GDM1 (cell line): Measurements from ENCODE around the gene ARPC1B.
A peak's percentile ranks its signal among the peaks of the same experiment; 100 is the strongest.
"Not testable (repeated sequence)": the region's sequence is repeated elsewhere in the genome, so short reads cannot be mapped to it uniquely, and the experiment has no call there.

ENCODE experiments used
- DNase-seq: peaks from one replicate; lab custom pipeline; 2025; lab: John Stamatoyannopoulos, UW

The ARPC1B gene

DNA sequence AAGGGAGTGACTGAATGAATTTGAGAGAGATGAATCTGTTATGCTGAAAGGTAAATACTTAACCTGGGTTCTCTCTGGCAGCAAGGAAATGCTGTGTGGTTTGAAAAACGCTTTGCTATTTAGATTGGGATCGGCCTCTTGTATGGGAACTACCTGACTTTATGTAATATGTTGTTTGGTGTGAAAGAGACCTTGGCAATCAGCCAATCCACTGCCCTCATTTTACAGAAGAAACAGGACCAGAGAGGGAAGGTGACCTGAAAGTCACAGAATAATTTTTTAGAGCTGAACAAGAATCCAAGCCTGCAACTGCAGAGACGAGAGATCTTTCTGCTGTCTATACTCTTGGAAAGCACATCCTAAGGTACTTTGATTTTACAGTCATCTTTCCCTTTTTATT, 35.3 kb downstream of the ARPC1B start:
- no peak for DNase-seq

DNA sequence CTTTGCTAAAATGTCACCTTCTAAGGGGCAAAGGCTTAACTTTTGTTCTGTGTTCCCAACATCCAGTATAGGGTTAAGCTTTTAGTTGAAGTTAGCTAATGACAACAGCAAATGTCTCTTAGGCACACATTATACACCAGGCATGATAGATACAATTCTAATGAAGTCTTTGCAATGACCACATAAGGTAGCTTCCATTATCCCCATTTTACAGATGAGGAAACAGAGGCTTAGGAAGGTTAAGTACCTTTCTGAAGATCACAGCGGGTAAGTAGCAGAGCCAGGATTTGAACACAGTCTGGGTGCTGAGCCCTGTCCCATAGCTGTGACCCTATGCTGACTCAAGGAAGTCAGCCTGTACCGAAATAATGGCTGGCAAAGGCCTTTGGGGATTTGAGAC, 36.1 kb downstream of the ARPC1B start:
- no peak for DNase-seq

- not testable (repeated sequence) for DNase-seq
These were observed 41.1 kb downstream of the ARPC1B start for GRCh38 chr7:99415513-99416127.

GRCh38 chr7:99418260-99418659, 43.7 kb downstream of the ARPC1B start:
- no peak for DNase-seq

DNA sequence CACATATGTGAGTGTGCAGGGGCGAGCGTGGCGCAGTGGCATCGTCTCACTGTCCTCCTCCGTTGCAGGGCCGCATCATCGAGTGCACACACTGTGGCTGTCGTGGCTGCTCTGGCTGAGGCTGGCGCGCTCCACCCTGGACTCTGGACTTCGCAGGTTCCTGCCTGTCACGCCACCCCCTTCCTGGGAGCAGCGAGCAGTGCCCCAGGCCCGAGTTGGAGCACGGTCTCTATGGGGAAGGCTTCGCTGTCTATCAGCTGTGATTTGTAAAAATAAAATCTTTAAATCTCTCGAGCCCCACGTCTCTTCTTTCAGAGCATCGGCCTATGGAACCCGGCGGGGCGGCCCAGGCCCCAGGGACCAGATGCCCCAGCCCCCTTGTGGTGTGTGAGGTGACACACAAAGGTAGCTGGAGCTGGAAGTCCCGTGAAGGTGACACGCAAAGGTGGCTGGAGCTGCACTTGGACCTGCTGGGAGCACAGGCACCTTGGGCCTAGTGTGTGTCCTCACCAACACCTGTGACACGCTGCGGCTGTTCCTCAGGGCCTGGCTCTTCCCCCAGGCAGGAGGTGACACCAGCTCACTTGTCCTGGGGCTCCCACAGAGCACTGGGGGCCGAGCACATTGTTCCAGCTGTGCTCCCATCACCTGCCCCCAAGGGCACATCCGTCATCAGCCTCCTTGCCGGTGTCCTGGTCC, 44.9 kb downstream of the ARPC1B start:
- DNase-seq = no peak

GRCh38 chr7:99420213-99420612, 45.7 kb downstream of the ARPC1B start:
- no peak for DNase-seq

DNA sequence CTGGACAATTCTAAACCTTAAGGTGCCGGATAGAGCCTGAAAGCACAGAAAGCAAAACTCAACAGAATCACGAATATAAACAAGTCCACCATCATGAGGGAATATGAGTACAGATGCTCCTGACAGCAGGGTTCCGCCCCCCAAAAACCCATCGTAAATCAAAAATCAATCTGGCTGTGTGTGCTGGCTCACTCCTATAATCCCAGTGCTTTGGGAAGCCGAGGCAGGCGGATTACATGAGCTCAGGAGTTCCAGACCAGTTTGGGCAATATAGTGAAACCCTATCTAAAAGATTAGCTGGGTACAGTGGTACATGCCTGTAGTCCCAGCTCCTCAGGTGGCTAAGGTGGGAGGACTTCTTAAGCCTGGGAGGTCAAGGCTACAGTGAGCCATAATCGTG, 46.5 kb downstream of the ARPC1B start:
- no peak for DNase-seq

- no peak for DNase-seq
These were observed 47.7 kb downstream of the ARPC1B start for GRCh38 chr7:99422186-99422585.

DNA sequence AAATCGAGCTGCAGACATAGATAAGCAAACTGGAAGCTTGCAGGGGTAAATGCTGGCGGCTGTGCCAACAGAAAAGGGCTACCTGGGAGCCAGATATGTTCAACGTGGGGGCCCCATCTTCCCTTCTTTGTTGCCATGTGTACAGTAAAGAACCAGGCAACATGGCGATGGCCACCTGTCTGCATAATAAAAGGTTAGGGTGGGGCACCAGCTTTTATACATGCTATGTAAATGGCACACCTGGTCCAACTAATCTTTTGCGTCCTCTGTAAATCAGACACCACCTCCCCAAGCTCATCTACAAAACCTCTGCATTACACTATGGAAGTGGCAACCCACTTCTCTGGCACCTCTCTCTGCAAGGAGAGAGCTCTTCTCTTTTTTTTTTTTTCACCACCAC, 48.1 kb downstream of the ARPC1B start:
- no peak for DNase-seq

DNA sequence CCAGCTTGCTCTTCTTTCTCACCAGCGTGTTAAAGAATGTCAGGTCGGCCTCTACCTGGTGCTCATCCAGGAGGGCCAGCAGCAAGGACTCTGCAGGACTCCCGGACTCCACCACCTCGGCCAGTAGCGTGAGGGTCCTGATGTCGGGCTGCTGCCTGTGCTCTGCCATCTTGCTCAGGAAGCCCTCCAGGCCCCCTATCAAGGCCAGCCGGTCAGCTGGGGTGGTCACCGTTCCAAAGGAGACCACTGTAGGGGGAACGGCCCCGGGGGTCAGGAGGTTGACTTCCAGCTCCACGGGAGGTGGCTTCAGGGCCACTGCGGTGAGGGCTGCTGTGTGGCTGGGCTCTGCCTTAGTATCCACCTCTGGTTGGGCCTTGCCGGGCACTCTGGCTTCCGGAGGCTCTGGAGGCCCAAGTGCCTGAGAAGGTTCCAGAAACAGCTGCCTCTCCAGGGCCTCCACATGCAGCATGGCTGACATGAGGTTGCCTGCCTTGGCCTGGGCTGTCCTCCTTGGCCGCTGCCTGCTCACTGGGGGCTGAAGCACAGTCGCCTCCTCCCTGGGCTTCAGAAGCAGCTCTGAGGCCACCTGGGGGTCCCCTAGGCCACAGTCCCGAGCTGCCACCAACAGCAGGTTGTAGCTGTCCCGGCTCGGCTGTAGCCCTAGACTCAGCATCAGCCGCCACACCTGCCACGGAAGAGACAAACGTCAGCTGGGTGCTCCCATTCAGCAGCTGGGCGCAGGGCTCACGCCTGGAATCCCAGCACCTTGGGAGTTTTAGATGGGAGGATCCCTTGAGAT, 50.6 kb downstream of the ARPC1B start:
- DNase-seq = no peak

DNA sequence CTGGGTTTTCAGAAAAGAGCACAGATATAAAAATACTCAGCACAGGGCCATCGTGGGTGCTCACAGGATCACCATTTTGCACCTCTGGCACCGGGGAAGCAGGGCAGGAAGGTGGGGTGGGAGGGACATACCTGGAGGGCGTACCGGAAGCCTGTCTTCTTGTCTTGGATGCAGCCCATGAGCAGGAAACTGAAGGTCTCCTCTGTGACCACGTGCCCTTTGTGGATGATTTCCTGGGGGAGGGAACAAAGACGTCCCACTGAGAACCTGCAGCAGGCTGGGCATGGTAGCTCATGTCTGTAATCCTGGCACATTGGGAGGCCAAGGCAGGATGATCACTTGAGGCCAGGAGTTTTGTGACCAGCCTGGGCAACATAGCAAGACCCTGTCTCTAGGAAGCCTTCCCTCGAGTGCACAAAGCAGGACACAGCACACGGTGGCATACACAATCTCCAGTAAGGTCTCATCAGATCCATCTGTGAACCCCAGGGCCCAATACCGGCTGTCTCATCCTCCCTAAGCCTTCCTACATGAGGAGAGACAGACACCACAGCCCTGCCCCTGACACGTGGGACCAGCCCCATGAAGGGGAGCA, 54.5 kb downstream of the ARPC1B start:
- no peak for DNase-seq

GRCh38 chr7:99429756-99430155, 55.2 kb downstream of the ARPC1B start:
- DNase-seq = no peak

DNA sequence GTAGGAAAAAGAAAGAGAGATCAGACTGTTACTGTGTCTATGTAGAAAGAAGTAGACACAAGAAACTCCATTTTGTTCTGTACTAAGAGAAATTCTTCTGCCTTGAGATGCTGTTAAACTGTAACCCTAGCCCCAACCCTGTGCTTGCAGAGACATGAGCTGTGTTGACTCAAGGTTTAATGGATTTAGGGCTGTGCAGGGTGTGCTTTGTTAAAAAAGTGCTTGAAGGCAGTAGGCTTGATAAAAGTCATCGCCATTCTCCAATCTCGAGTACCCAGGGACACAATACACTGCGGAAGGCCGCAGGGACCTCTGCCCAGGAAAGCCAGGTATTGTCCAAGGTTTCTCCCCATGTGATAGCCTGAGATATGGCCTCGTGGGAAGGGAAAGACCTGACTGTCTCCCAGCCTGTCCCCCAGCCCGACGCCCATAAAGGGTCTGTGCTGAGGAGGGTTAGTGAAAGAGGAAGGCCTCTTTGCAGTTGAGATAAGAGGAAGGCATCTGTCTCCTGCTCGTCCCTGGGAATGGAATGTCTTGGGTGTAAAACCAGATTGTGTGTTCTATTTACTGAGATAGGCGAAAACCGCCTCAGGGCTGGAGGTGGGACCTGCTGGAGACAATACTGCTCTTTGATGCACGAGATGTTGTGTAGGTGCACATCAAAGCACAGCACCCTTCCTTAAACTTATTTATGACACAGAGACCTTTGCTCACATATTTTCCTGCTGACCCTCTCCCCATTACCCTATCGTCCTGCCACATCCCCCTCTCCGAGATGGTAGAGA, 57.4 kb downstream of the ARPC1B start:
- DNase-seq = not testable (repeated sequence)

DNA sequence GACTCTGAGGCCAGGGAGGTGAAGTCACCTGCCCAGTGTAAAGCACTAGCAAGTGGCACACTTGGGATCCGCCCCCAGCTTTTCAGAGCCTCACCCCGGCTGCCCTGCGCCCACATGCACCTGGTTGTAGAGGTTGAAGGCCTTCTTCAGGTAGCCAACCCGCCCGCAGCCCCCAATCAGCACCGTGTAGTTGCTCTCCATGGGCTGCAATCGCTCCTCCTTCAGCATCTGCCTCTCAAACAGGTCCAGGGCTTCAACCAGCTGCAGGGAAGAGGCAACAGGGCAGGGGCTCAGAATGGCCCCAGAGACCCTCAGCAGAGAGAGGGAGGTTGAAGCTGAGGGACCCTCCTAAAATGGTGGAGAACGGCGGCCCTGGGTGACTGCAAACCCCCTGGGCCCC, 58.6 kb downstream of the ARPC1B start:
- no peak for DNase-seq

DNA sequence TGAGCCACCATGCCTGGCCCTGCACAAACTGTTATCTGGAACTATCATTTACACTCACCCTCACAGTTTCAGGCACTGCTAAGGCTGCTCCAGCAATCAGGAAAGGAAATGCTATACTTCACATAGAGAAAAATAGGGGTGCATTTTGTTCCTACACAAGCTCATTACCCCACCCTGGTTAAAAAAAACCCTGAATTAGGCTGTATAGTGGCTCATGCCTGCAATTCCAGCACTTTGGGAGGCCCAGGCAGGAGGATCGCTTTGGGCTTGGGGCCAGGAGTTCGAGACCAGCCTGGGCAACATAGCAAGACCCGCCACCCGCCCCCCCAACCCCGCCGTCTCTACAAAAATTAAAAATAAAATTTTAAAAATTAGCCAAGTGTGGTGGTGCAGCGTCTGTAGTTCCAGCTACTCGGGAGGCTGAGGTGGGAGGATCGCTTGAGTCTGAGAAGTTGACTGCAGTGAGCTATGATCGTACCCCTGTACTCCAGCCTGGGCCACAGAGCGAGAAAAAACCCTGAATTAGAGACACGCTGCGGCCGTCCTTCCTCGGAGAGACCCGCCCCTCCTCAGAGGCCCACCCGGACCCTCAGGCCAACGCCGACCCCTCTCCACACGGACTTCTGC, 63.5 kb downstream of the ARPC1B start:
- DNase-seq = no peak

DNA sequence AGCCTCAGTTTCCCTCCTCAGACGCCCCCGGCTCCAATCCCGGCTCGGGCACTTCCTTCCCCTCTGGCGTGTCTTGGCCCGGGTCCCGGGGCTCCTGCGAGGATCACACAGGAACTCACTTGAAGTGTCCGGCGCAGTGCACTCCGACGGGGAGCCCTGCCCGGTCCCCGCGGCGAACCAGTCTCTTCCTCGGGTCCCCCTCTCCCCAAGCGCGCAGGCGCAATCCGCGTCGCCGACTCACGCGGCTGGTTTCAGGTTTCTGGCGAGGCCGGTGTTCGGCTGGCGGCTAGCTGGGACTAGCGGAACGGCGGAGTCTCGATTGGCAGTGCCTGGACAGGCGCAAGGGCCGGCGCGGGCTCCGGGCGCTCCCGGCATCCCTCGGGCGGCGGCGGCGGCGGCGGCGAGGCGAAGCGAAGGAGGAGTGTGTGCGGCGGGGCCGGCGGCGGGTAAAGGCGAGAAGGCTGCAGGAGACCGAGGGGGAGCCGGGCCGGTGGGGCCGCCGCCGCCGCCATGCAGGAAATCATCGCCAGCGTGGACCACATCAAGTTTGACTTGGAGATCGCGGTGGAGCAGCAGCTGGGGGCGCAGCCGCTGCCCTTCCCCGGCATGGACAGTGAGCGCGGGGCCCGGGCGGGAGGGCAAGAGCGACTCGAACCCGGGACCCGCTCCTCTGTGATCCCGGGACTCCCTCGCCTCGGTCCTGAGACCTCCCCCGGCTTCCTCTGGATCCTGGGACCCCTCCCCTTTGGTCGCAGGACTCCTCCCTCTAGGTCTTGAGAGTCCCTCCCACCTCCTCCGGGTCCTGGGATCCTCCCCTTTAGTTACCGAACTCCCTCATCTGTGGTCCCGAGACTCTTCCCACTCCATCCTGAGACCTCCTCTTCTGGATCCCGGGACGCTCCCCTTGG, 64.3 kb downstream of the ARPC1B start, which contains the start of the genes CPSF4 and PTCD1:
CPSF4 (plus strand) TSS at position 371 of the 908 bp plus-strand sequence; CDS start at position 511, 140 bp downstream.
PTCD1 (minus strand) TSS at position 226 of the 908 bp plus-strand sequence. CDS start 3,556 bp downstream, outside the sequence.
- DNase-seq = peak; percentile 92

GRCh38 chr7:99440195-99440594, 65.7 kb downstream of the ARPC1B start:
- DNase-seq = no peak
